Heart right ventricle (tissue), 16 donors: ENCODE results near the gene COPS2. TPM values are rescaled to one million over a fixed set of nuclear protein-coding genes. Genes with fewer than 3 reads are reported as not detected.

Experiments used
- ATAC-seq, 8 donors: fragments of 200-7000 bp; cut with Tn5 transposase; one replicate each; pipeline ENCODE4 v1.9.1; 2020; ENCODE audit warnings: mild to moderate bottlenecking in 8 of 8, moderate library complexity in 8 of 8, moderate number of reproducible peaks in 1 of 8
- DNase-seq, 2 donors: peaks; one replicate each; pipeline ENCODE4 v3.0.0-alpha.2; 2020
- H3K27ac ChIP-seq, 10 donors: fragments of 200-600 bp; sonication (generic) in 2 of 10; one replicate each; pipeline versions ENCODE4 v1.5.0 to v1.8.0; 2020 to 2022; ENCODE audit warnings: mild to moderate bottlenecking in 3 of 10
- H3K27me3 ChIP-seq, 7 donors: fragments of 200-600 bp; one replicate each; pipeline ENCODE4 v1.8.0; 2021 to 2022; ENCODE audit warnings: mild to moderate bottlenecking in 2 of 7
- H3K36me3 ChIP-seq, 9 donors: fragments of 200-600 bp; sonication (generic) in 1 of 9; one replicate each; pipeline versions ENCODE4 v1.5.0 to v1.8.0; 2020 to 2022; ENCODE audit warnings: mild to moderate bottlenecking in 2 of 9
- H3K4me1 ChIP-seq, 9 donors: fragments of 200-600 bp; sonication (generic) in 1 of 9; one replicate each; pipeline versions ENCODE4 v1.5.0 to v1.8.0; 2020 to 2022; ENCODE audit warnings: mild to moderate bottlenecking in 4 of 9
- H3K4me3 ChIP-seq, 10 donors: fragments of 200-600 bp; sonication (generic) in 2 of 10; one replicate each; pipeline versions ENCODE4 v1.5.0 to v1.8.0; 2020 to 2022; ENCODE audit warnings: mild to moderate bottlenecking in 7 of 10, moderate library complexity in 2 of 10
- H3K9me3 ChIP-seq, 11 donors: fragments of 200-600 bp in 10 of 11; sonication (generic) in 2 of 11; one replicate each; pipeline versions ENCODE4 v1.5.0 to v1.8.0; 2013 to 2022; ENCODE audit warnings: mild to moderate bottlenecking in 2 of 11, control low read depth in 1 of 11, moderate library complexity in 1 of 11
- CTCF ChIP-seq, 9 donors: fragments of 200-600 bp; sonication (generic) in 2 of 9; IDR thresholded peaks; one replicate each; pipeline versions ENCODE4 v1.5.0 to v1.8.0; 2021 to 2022; ENCODE audit warnings: antibody characterized with exemption in 9 of 9, mild to moderate bottlenecking in 5 of 9, moderate library complexity in 1 of 9
- WGBS, 2 donors: extraction: QIAGEN DNeasy Blood & Tissue Kit; methylation state at CpG; one replicate each; pipeline ENCODE4 v1.1.7; 2013; ENCODE audit warnings: inconsistent platforms in 1 of 2; 5-methylcytosine and 5-hydroxymethylcytosine counted together
- intact Hi-C, 10 donors: fragments of 100-400 bp; cut with DNase I; formaldehyde crosslinking; loops; one replicate each; pipeline versions ENCODE4 v1.11.1 to v1.14.2; 2022
- polyA plus RNA-seq, 2 donors: library from polyadenylated mRNA; stranded (reverse); fragments of 200-250 nt; gene quantifications; one replicate each; pipeline ENCODE4 v1.2.3, GENCODE V29; 2013
- total RNA-seq, 10 donors: library from RNA; stranded (reverse); fragmentation: NEBNext Ultra II Directional in 3 of 10; extraction: Animal tissue kit (Norgen Biotek cat#: 25700) in 3 of 10; gene quantifications; one replicate each; pipeline versions ENCODE4 v1.2.1 to v1.2.4, GENCODE V29; 2021 to 2023
- donor health status: Arrhythmogenic right ventricular cardiomyopathy.
- donor health status: ischemic (EF 13 %, LVEDD 7.1; RV severe dilation, severe dysfunction).
- donor health status: healthy with polysubstance abuse.
- donor health status: DM: no; HTN: yes; CAD: no.
- donor health status: DM: no; HTN: no; CAD: no.
- donor health status: ischemic (EF 25% LVEDD 6.9; RV normal size, moderate dysfunction).
- donor health status: ischemic (EF 25% LVEDD 5.7; RV mildly dilated, moderate dysfunction).
- donor health status: healthy.
- donor health status: DM: yes; HTN: yes; CAD: no.
- donor health status: Ischemic cardiomyopathy.
- donor health status: ischemic (EF 35%, LVEDD 5.7; RV mildly dilated, moderate dysfunction).
- donor health status: nonischemic (EF 11% LVEDD 7.7; RV severe dilation, severe dysfunction).
- donor health status: DM: yes; HTN: yes; CAD: no.
- donor health status: PGD.
- donor health status: ischemic (EF 29% LVEDD 5.4; RV normal size, mild dysfunction).
- donor health status: nonischemic (EF 23%, LVEDD 6.1; RV moderate dilation, normal function).

COPS2 gene
- total and polyA plus RNA-seq, 12 donors = 23.8 to 91.8 (median 86.1) TPM

- 59 to 61% methylated on average over 1 of the region's 1 CpG for WGBS, 2 donors
- DNase-seq = no peak
- Histone ChIP-seq H3K36me3 (no peaks in the 10 kb centered on the region), H3K4me1 (no peaks in the 10 kb centered on the region), H3K4me3 (no peak overlapping the region), H3K27me3 (no peaks in the 10 kb centered on the region), H3K27ac (no peak overlapping the region), H3K9me3 (no peaks in the 10 kb centered on the region)
- ATAC-seq = no peak
- no peak for TF ChIP-seq CTCF (IDR thresholded peaks at IDR 0.05)
- intact Hi-C loops = no loop called here
Measured at GRCh38 chr15:49094923-49095322, 60.5 kb downstream of the COPS2 start.

DNA sequence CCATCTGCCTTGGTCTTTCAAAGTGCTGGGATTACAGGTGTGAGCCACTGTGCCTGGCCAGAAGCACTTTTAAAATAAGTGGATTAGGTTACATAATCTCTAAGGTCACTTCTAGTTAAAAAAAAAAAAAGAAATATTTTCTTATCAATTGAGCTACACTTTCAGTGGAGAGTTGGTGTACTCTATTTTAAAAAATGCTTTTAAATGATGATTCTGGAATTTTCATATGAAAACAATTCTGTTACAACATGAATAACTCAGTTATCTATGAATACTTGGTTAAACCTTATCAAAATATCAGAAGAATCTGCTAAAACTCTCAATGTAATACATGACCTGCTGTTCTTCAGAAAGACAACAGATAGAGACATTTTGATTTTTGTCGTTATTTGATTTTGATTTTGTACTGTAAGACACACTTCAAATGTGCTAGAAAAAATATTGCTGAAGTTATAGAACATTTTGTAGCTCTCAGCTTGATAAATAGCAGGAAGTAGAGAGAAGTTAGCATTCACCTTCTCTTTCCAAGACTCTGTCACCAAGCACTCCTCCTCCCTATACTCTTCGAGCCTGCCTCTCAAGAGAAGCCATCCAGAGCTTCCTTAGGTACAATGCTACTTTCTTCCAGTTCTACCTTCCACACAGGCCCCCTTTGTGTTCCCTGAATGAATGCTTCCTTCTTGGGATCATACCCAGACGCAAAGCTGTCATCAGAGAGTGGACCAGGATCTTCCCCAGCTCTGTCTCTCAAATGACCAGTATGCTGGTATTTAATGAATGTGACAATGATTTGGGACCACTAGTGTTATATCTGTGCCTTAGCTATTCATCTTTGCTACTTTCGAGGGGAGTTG lies 61.9 kb downstream of the COPS2 start:
- no peak overlapping the region for H3K4me3 ChIP-seq
- no peak for TF ChIP-seq CTCF (IDR thresholded peaks at IDR 0.05)
- H3K9me3 ChIP-seq = no peaks in the 10 kb centered on the region
- no peaks in the 10 kb centered on the region for H3K27me3 ChIP-seq
- intact Hi-C loops = no loop called here
- DNase-seq = no peak
- no peak for ATAC-seq
- 71 to 72% methylated on average over 4 of the region's 4 CpGs for WGBS, 2 donors
- H3K4me1 ChIP-seq = no peaks in the 10 kb centered on the region
- H3K27ac ChIP-seq = no peak overlapping the region
- no peaks in the 10 kb centered on the region for H3K36me3 ChIP-seq

GRCh38 chr15:49088996-49089395 lies 66.4 kb downstream of the COPS2 start:
- Histone ChIP-seq H3K4me1 (no peaks in the 10 kb centered on the region), H3K36me3 (no peaks in the 10 kb centered on the region), H3K27me3 (no peaks in the 10 kb centered on the region), H3K9me3 (no peaks in the 10 kb centered on the region), H3K4me3 (no peak overlapping the region), H3K27ac (no peak overlapping the region)
- TF ChIP-seq CTCF (IDR thresholded peaks at IDR 0.05) = no peak
- intact Hi-C loops = no loop called here
- DNase-seq = no peak
- ATAC-seq = no peak
- 58 to 67% methylated on average over 4 of the region's 4 CpGs for WGBS, 2 donors

DNA sequence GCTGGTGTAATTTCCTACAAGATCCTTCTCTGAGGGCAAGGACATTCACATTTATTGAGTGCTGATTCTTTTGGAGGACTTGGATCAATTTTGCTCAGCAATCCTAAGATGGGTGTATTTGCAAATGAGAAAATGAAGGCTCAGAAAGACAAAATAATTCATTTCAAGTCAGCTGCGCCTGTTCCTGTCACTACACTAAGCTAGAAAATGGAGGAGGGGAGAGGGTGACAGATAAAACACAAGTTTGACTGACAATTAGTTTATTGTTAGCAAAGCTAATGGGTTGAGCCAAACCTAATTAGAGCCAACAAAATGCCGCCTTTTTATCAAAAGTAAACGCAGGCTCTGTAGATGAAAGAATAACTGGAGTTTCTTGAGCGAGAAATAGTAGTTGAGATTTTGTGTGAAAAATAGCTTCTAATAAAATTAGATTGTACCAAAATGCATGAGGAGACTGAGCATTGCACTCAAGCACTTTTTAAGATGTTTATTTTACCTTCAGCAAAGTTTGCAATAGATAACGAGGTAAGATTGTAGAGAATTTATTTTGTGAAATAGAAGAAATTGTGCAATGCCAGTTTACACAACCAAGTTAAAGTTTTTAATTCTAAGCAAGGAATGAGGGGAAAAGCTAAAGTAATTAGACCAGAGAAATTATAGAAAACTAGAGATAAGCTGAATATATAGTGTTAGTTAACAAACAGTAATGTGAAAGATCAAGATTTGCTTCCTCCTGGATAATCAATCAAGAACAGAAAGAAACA lies 69.5 kb downstream of the COPS2 start:
- DNase-seq = no peak
- ATAC-seq = no peak
- no peaks in the 10 kb centered on the region for H3K9me3 ChIP-seq
- no peaks in the 10 kb centered on the region for H3K36me3 ChIP-seq
- no peak overlapping the region for H3K27ac ChIP-seq
- intact Hi-C loops = no loop called here
- no peak for TF ChIP-seq CTCF (IDR thresholded peaks at IDR 0.05)
- no peak overlapping the region for H3K4me3 ChIP-seq
- H3K27me3 ChIP-seq = no peaks in the 10 kb centered on the region
- no peaks in the 10 kb centered on the region for H3K4me1 ChIP-seq
- 64 to 73% methylated on average over 5 of the region's 5 CpGs for WGBS, 2 donors
